Amniotic epithelial cell (primary cell): ENCODE results near the gene PLCD3.

Source experiments
- DNase-seq: peaks from one replicate; pipeline ENCODE4 v3.0.0-alpha.2; 2010; ENCODE audit warnings: low read depth

Gene PLCD3

GRCh38 chr17:45149669-45150664 is 17.7 kb upstream of the PLCD3 start:
- DNase-seq: peak; percentile 69

GRCh38 chr17:45149037-45149668 is 16.8 kb upstream of the PLCD3 start:
- DNase-seq: peak; percentile 71

GRCh38 chr17:45148183-45149036 is 16.1 kb upstream of the PLCD3 start, which contains the start of gene HEXIM1:
Gene HEXIM1, plus strand, starts transcription at chr17:45148475. Its CDS starts 716 bp downstream, at chr17:45149191.
- peak; percentile 99 for DNase-seq

GRCh38 chr17:45147581-45148182 is 15.4 kb upstream of the PLCD3 start:
- DNase-seq: peak; percentile 97

GRCh38 chr17:45146890-45147580 is 14.7 kb upstream of the PLCD3 start:
- DNase-seq: peak; percentile 95

- DNase-seq: no peak
These were observed 14.2 kb upstream of the PLCD3 start for GRCh38 chr17:45146592-45146889.

GRCh38 chr17:45146166-45146565 is 13.9 kb upstream of the PLCD3 start:
- no peak for DNase-seq

GRCh38 chr17:45145035-45145389 is 12.7 kb upstream of the PLCD3 start:
- DNase-seq: no peak

GRCh38 chr17:45144199-45145034 is 12.1 kb upstream of the PLCD3 start:
- no peak for DNase-seq

- DNase-seq: peak; percentile 86
These were observed 11.5 kb upstream of the PLCD3 start for GRCh38 chr17:45143767-45144198.

GRCh38 chr17:45143094-45143670 is 10.9 kb upstream of the PLCD3 start:
- no peak for DNase-seq

GRCh38 chr17:45139533-45139920 is 7.2 kb upstream of the PLCD3 start:
- DNase-seq: no peak

GRCh38 chr17:45138911-45139532 is 6.7 kb upstream of the PLCD3 start:
- no peak for DNase-seq

- no peak for DNase-seq
These were observed 5.4 kb upstream of the PLCD3 start for GRCh38 chr17:45137561-45138305.

- DNase-seq: no peak
These were observed 4.7 kb upstream of the PLCD3 start for GRCh38 chr17:45136846-45137560.

- DNase-seq: no peak
These were observed 3.9 kb upstream of the PLCD3 start for GRCh38 chr17:45135978-45136791.
